ES-I3 (cell line): ENCODE data around the gene NPIPA7.
"Not testable (repeated sequence)": the region's sequence is repeated elsewhere in the genome, so short reads cannot be mapped to it uniquely, and the experiment has no call there.

Experiments
- H3K36me3 ChIP-seq: 2 replicates; pipeline ENCODE4 v1.6.1; 2013; ENCODE audit warnings: mild to moderate bottlenecking, low read length, control low read depth, moderate library complexity; ENCODE audit not compliant: insufficient read depth
- H3K4me1 ChIP-seq: 2 replicates; pipeline ENCODE4 v1.6.1; 2013; ENCODE audit warnings: mild to moderate bottlenecking, control low read depth, low read length; ENCODE audit not compliant: insufficient read depth
- H3K9ac ChIP-seq: 2 replicates; pipeline ENCODE4 v1.6.1; 2013; ENCODE audit warnings: low read depth, mild to moderate bottlenecking, low read length, moderate library complexity
- H3K9me3 ChIP-seq: 2 replicates; pipeline ENCODE4 v1.6.1; 2013; ENCODE audit warnings: mild to moderate bottlenecking, low read length, moderate library complexity; ENCODE audit not compliant: control insufficient read depth, insufficient read depth

The NPIPA7 gene

DNA sequence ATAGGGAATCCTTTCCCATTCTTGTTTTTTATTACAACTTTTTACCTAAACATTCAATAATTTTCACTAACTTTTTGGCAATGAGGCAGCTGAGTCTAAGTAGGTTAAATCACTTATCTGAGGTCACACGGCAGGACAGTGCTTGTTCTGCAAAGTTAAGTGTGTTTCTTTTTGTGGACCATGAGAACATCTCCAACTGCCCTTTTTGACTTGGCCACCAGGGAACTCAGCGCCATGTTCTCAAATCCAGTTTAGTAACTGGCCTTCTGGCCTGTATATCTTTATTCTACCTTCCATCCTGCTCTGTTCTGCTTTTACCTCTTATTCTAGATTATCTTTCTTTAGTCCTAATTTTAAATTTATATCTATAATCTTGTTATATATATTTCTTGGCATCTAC is 23.4 kb downstream of the NPIPA7 start:
- not testable (repeated sequence) for H3K9me3 ChIP-seq, H3K4me1 ChIP-seq, H3K9ac ChIP-seq, H3K36me3 ChIP-seq

- not testable (repeated sequence) for H3K36me3 ChIP-seq, H3K9ac ChIP-seq, H3K4me1 ChIP-seq, H3K9me3 ChIP-seq
These were observed 25.3 kb downstream of the NPIPA7 start for GRCh38 chr16:16404283-16404682.

- not testable (repeated sequence) for H3K36me3 ChIP-seq, H3K9me3 ChIP-seq, H3K4me1 ChIP-seq, H3K9ac ChIP-seq
These were observed 26.5 kb downstream of the NPIPA7 start for GRCh38 chr16:16405421-16405820.

- not testable (repeated sequence) for H3K9ac ChIP-seq, H3K9me3 ChIP-seq, H3K36me3 ChIP-seq, H3K4me1 ChIP-seq
These were observed 29.5 kb downstream of the NPIPA7 start for GRCh38 chr16:16408430-16408829.

DNA sequence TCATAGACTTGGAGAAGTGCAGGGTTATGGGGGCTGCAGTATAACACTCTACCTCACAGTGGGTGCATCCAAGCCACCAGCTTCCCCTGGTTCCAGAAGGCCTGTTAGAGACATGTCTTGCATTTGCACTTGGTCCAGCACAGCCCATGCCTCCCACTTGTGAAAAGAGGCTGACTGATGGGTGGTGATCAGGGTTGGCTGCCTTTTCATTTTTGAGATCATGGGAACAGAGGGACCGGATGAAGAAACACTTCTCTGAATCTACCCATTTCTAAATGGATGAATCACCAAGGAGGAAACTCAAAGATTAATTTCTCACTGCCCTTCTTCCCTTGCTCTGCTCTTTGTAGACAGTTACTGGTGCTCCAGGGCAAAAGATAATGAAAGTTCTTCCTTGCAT is 34.8 kb downstream of the NPIPA7 start:
- not testable (repeated sequence) for H3K9me3 ChIP-seq, H3K9ac ChIP-seq, H3K36me3 ChIP-seq, H3K4me1 ChIP-seq

DNA sequence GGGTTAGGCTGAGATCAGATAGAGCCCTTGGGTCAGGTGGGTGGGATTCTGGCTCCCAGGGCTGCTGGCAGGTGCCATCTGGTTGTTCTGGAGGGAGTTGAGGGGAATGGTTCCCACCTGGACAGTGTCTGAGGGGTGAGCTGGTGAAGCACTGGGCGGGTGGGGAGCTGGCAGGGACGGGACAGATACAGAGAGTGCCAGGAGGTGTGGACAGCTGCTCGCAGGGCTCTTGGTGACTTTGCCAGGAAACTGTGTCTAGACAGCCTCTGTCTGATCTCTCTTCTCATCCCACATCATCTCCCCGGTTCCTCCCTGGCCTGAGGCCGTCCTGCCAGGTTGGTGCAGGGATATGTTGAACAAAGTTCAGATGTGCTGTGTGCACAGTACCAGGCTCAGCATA is 38.1 kb downstream of the NPIPA7 start:
- H3K4me1 ChIP-seq, H3K36me3 ChIP-seq, H3K9me3 ChIP-seq, H3K9ac ChIP-seq: not testable (repeated sequence)

- not testable (repeated sequence) for H3K9me3 ChIP-seq, H3K36me3 ChIP-seq, H3K4me1 ChIP-seq, H3K9ac ChIP-seq
These were observed 39.1 kb downstream of the NPIPA7 start for GRCh38 chr16:16417914-16418544.

- not testable (repeated sequence) for H3K4me1 ChIP-seq, H3K36me3 ChIP-seq, H3K9me3 ChIP-seq, H3K9ac ChIP-seq
These were observed 41.6 kb downstream of the NPIPA7 start for GRCh38 chr16:16420515-16420914.

- H3K36me3 ChIP-seq, H3K9me3 ChIP-seq, H3K9ac ChIP-seq: not testable (repeated sequence)
These were observed 46.2 kb downstream of the NPIPA7 start for GRCh38 chr16:16425146-16425545.

GRCh38 chr16:16431135-16431534 is 52.2 kb downstream of the NPIPA7 start:
- not testable (repeated sequence) for H3K36me3 ChIP-seq, H3K9ac ChIP-seq, H3K4me1 ChIP-seq, H3K9me3 ChIP-seq

More at GRCh38 chr16:16425146-16425545, 46.2 kb downstream of the NPIPA7 start:
- H3K4me1 ChIP-seq = not testable (repeated sequence)

GRCh38 chr16:16434711-16435110 is 55.8 kb downstream of the NPIPA7 start:
- not testable (repeated sequence) for H3K9ac ChIP-seq, H3K36me3 ChIP-seq, H3K9me3 ChIP-seq, H3K4me1 ChIP-seq

- H3K36me3 ChIP-seq, H3K4me1 ChIP-seq, H3K9me3 ChIP-seq, H3K9ac ChIP-seq: not testable (repeated sequence)
These were observed 62.5 kb downstream of the NPIPA7 start for GRCh38 chr16:16441401-16441800.
